GM18951 (cell line): ENCODE results near the gene SHLD2.
"Not testable (repeated sequence)": the region's sequence is repeated elsewhere in the genome, so short reads cannot be mapped to it uniquely, and the experiment has no call there.

ENCODE experiments used
- POLR2A ChIP-seq: IDR thresholded peaks from 4 replicates; pipeline ENCODE4 v1.6.1; 2011; ENCODE audit warnings: mild to moderate bottlenecking; ENCODE audit not compliant: insufficient read length, insufficient read depth; ENCODE audit errors: extremely low read depth
- in situ Hi-C: fragments of 300-500 bp; cut with MboI; formaldehyde crosslinking; loops from one replicate; pipeline ENCODE4 v1.12.0; 2022; ENCODE audit warnings: low sequenced_read_pairs, mixed read lengths, inconsistent platforms; ENCODE audit not compliant: unreplicated experiment

The SHLD2 gene

GRCh38 chr10:87079106-87079836 is 15.7 kb upstream of the SHLD2 start:
- in situ Hi-C loops, result no loop called here
- TF ChIP-seq POLR2A, result no peak

GRCh38 chr10:87080621-87081020 is 14.4 kb upstream of the SHLD2 start:
- in situ Hi-C loops, result not testable (repeated sequence)

- in situ Hi-C loops, result not testable (repeated sequence)
Observed at GRCh38 chr10:87081574-87081973, 13.4 kb upstream of the SHLD2 start.

- in situ Hi-C loops, result not testable (repeated sequence)
Observed at GRCh38 chr10:87082219-87082618, 12.8 kb upstream of the SHLD2 start.

- in situ Hi-C loops, result not testable (repeated sequence)
Observed at GRCh38 chr10:87083576-87084290, 11.3 kb upstream of the SHLD2 start.

- in situ Hi-C loops, result not testable (repeated sequence)
Observed at GRCh38 chr10:87084291-87084782, 10.7 kb upstream of the SHLD2 start.

- TF ChIP-seq POLR2A, result no peak
- in situ Hi-C loops, result no loop called here
Observed at GRCh38 chr10:87085537-87085936, 9.5 kb upstream of the SHLD2 start.

- no peak for TF ChIP-seq POLR2A
Observed at GRCh38 chr10:87089746-87090145, 5.3 kb upstream of the SHLD2 start.

GRCh38 chr10:87090779-87091178 is 4.2 kb upstream of the SHLD2 start:
- in situ Hi-C loops, result no loop called here

More at GRCh38 chr10:87089746-87090145, 5.3 kb upstream of the SHLD2 start:
- in situ Hi-C loops, result no loop called here

GRCh38 chr10:87092376-87092860 is 2.6 kb upstream of the SHLD2 start:
- in situ Hi-C loops, result no loop called here
- TF ChIP-seq POLR2A, result no peak

More at GRCh38 chr10:87090779-87091178, 4.2 kb upstream of the SHLD2 start:
- no peak for TF ChIP-seq POLR2A

GRCh38 chr10:87092861-87093631 is 2.0 kb upstream of the SHLD2 start:
- peak; percentile 36 for TF ChIP-seq POLR2A
- in situ Hi-C loops, result no loop called here

GRCh38 chr10:87093632-87094372 is 1.2 kb upstream of the SHLD2 start:
- TF ChIP-seq POLR2A, result no peak
- in situ Hi-C loops, result no loop called here
